HTERT RPE-1 (cell line): ENCODE measurements around the gene MAGI1.

Source experiments
- in situ Hi-C: fragments of 300-500 bp; cut with MboI; formaldehyde crosslinking; loops from 4 replicates; pipeline ENCODE4 v1.14.3; 2020; ENCODE audit warnings: low sequenced_read_pairs

Gene MAGI1

GRCh38 chr3:65412588-65412987, 626.1 kb downstream of the MAGI1 start:
- in situ Hi-C loops, result no loop called here

- in situ Hi-C loops, result no loop called here
These were observed 627.4 kb downstream of the MAGI1 start for GRCh38 chr3:65411367-65411766.

- in situ Hi-C loops, result no loop called here
These were observed 629.5 kb downstream of the MAGI1 start for GRCh38 chr3:65409176-65409569.

- in situ Hi-C loops, result no loop called here
These were observed 630.1 kb downstream of the MAGI1 start for GRCh38 chr3:65408531-65409175.

- in situ Hi-C loops, result no loop called here
These were observed 632.2 kb downstream of the MAGI1 start for GRCh38 chr3:65406470-65406869.

- in situ Hi-C loops, result no loop called here
These were observed 636.1 kb downstream of the MAGI1 start for GRCh38 chr3:65402597-65402996.

- in situ Hi-C loops, result no loop called here
These were observed 637.1 kb downstream of the MAGI1 start for GRCh38 chr3:65401359-65402305.

GRCh38 chr3:65400899-65401298, 637.8 kb downstream of the MAGI1 start:
- in situ Hi-C loops, result no loop called here

- in situ Hi-C loops, result no loop called here
These were observed 639.8 kb downstream of the MAGI1 start for GRCh38 chr3:65398953-65399352.

GRCh38 chr3:65396078-65396477, 642.6 kb downstream of the MAGI1 start:
- in situ Hi-C loops, result no loop called here

- in situ Hi-C loops, result no loop called here
These were observed 647.6 kb downstream of the MAGI1 start for GRCh38 chr3:65391068-65391467.

- in situ Hi-C loops, result no loop called here
These were observed 652.9 kb downstream of the MAGI1 start for GRCh38 chr3:65385805-65386204.

GRCh38 chr3:65381496-65382010, 657.2 kb downstream of the MAGI1 start:
- in situ Hi-C loops, result no loop called here

- in situ Hi-C loops, result no loop called here
These were observed 659.5 kb downstream of the MAGI1 start for GRCh38 chr3:65379223-65379622.

- in situ Hi-C loops, result no loop called here
These were observed 661.1 kb downstream of the MAGI1 start for GRCh38 chr3:65377637-65378036.

GRCh38 chr3:65376426-65376825, 662.3 kb downstream of the MAGI1 start:
- in situ Hi-C loops, result no loop called here

GRCh38 chr3:65371053-65371452, 667.7 kb downstream of the MAGI1 start:
- in situ Hi-C loops, result no loop called here

- in situ Hi-C loops, result no loop called here
These were observed 669.9 kb downstream of the MAGI1 start for GRCh38 chr3:65368866-65369265.

GRCh38 chr3:65362688-65363087, 676.0 kb downstream of the MAGI1 start:
- in situ Hi-C loops, result no loop called here

- in situ Hi-C loops, result no loop called here
These were observed 677.3 kb downstream of the MAGI1 start for GRCh38 chr3:65361448-65361847.

GRCh38 chr3:65356331-65357248, 682.1 kb downstream of the MAGI1 start:
- in situ Hi-C loops, result no loop called here
